ENCODE data around the gene ELF3. TPM values are rescaled to one million over a fixed set of nuclear protein-coding genes. Genes with fewer than 3 reads are reported as not detected.
A peak's percentile ranks its signal among the peaks of the same experiment; 100 is the strongest.
"Not testable (repeated sequence)": the region's sequence is repeated elsewhere in the genome, so short reads cannot be mapped to it uniquely, and the experiment has no call there.

Gene ELF3
- total and polyA plus RNA-seq, 2 experiments from 2014 or later = 12.3 to 19.5 TPM

- not testable (repeated sequence) for H4K20me1 ChIP-seq (replicated peaks; ENCODE audit: insufficient read depth); H2AFZ ChIP-seq; H3K4me1 Mint-ChIP-seq; H3K27me3 Mint-ChIP-seq (ENCODE audit: insufficient read depth, low read depth, poor library complexity); H3K9me2 ChIP-seq (ENCODE audit: insufficient read depth); H3K79me2 ChIP-seq (replicated peaks; ENCODE audit: insufficient read depth); H3K27me3 ChIP-seq (ENCODE audit: insufficient read depth); DNase-seq (ENCODE audit: low spot score); H3K4me3 ChIP-seq; ATAC-seq; H3K4me3 Mint-ChIP-seq; H3K36me3 Mint-ChIP-seq (ENCODE audit: low read depth); H3K9me3 Mint-ChIP-seq; H3K27ac Mint-ChIP-seq; H3K36me3 ChIP-seq (ENCODE audit: insufficient read depth); H3K4me1 ChIP-seq (ENCODE audit: insufficient read depth); H3K4me2 ChIP-seq; H3F3A ChIP-seq (replicated peaks; ENCODE audit: low read depth); H3K27ac ChIP-seq (ENCODE audit: low read depth)
Observed at GRCh38 chr1:202054673-202055072, 44.3 kb downstream of the ELF3 start.

GRCh38 chr1:202056644-202057334 is 46.4 kb downstream of the ELF3 start:
- H3K27me3 ChIP-seq (ENCODE audit: insufficient read depth) = no peaks in the 10 kb centered on the region
- peak overlapping the region; percentile 56; the same call in 1 of the 2 replicates for H2AFZ ChIP-seq
- no peaks in the 10 kb centered on the region for H3F3A ChIP-seq (replicated peaks; ENCODE audit: low read depth)
- Mint-ChIP-seq H3K9me3 (no peaks in the 10 kb centered on the region), H3K27ac (no peak overlapping the region), H3K4me1 (no peaks in the 10 kb centered on the region), H3K36me3 (ENCODE audit: low read depth) (no peaks in the 10 kb centered on the region), H3K27me3 (ENCODE audit: insufficient read depth, low read depth, poor library complexity) (no peaks in the 10 kb centered on the region), H3K4me3 (no peak overlapping the region)
- no peaks in the 10 kb centered on the region for H3K36me3 ChIP-seq (ENCODE audit: insufficient read depth)
- H3K79me2 ChIP-seq (replicated peaks; ENCODE audit: insufficient read depth) = no peaks in the 10 kb centered on the region
- H4K20me1 ChIP-seq (replicated peaks; ENCODE audit: insufficient read depth) = no peaks in the 10 kb centered on the region
- no peak overlapping the region for H3K4me2 ChIP-seq
- DNase-seq (ENCODE audit: low spot score) = no peak
- no peak overlapping the region for H3K27ac ChIP-seq (ENCODE audit: low read depth)
- H3K4me3 ChIP-seq = no peak overlapping the region
- ATAC-seq = peak; percentile 72
- no peaks in the 10 kb centered on the region for H3K4me1 ChIP-seq (ENCODE audit: insufficient read depth)
- no peaks in the 10 kb centered on the region for H3K9me2 ChIP-seq (ENCODE audit: insufficient read depth)
- TF ChIP-seq ZNF331 (CRISPR knock-in tag; IDR thresholded peaks at IDR 0.05; ENCODE audit: low read depth) = no peak
- no peak for TF ChIP-seq REST (IDR thresholded peaks at IDR 0.05; ENCODE audit: unreplicated experiment)
- TF ChIP-seq EZH2phosphoT487 (IDR thresholded peaks at IDR 0.05; ENCODE audit: unreplicated experiment) = no peak
- no peak for TF ChIP-seq STAT1 (IDR thresholded peaks at IDR 0.05; ENCODE audit: unreplicated experiment)
- TF ChIP-seq ETS1 (IDR thresholded peaks at IDR 0.05) = no peak
- TF ChIP-seq NANOG (IDR thresholded peaks at IDR 0.05; ENCODE audit: borderline replicate concordance) = no peak
- no peak for TF ChIP-seq ZNF114 (CRISPR knock-in tag; IDR thresholded peaks at IDR 0.05)
- no peak for TF ChIP-seq JUNB (IDR thresholded peaks at IDR 0.05; ENCODE audit: unreplicated experiment)
- no peak for TF ChIP-seq POLR2AphosphoS5 (IDR thresholded peaks at IDR 0.05; ENCODE audit: low read depth)
- TF ChIP-seq, protein P1, sequence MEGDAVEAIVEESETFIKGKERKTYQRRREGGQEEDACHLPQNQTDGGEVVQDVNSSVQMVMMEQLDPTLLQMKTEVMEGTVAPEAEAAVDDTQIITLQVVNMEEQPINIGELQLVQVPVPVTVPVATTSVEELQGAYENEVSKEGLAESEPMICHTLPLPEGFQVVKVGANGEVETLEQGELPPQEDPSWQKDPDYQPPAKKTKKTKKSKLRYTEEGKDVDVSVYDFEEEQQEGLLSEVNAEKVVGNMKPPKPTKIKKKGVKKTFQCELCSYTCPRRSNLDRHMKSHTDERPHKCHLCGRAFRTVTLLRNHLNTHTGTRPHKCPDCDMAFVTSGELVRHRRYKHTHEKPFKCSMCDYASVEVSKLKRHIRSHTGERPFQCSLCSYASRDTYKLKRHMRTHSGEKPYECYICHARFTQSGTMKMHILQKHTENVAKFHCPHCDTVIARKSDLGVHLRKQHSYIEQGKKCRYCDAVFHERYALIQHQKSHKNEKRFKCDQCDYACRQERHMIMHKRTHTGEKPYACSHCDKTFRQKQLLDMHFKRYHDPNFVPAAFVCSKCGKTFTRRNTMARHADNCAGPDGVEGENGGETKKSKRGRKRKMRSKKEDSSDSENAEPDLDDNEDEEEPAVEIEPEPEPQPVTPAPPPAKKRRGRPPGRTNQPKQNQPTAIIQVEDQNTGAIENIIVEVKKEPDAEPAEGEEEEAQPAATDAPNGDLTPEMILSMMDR (conservative IDR thresholded peaks at IDR 0.05; ENCODE audit: low read depth in 2 of 2) = no peak
- no peak for TF ChIP-seq EZH2 (IDR thresholded peaks at IDR 0.05; ENCODE audit: low read depth, unreplicated experiment)

All from GM23338 (cell line).